Cardiac fibroblast (primary cell): ENCODE data around the gene RIMS4.

ENCODE experiments used
- DNase-seq, 2 donors: peaks; one replicate each; pipeline versions ENCODE4 v3.0.0 to v3.0.0-alpha.2; 2010; ENCODE audit warnings: low read depth in 2 of 2
- H3K4me3 ChIP-seq, 2 donors: replicated peaks in 1 of 2; 1 replicate in 1 of 2; 2 replicates in 1 of 2; pipeline ENCODE4 v1.5.1; 2011; ENCODE audit warnings: low read depth in 2 of 2, low read length in 2 of 2, mild to moderate bottlenecking in 2 of 2, moderate library complexity in 1 of 2
- CTCF ChIP-seq: IDR thresholded peaks from one replicate; pipeline ENCODE4 v1.5.1; 2011; ENCODE audit warnings: low read depth, mild to moderate bottlenecking, low read length, inconsistent platforms

Gene RIMS4

GRCh38 chr20:44807684-44808056 lies 2.7 kb downstream of the RIMS4 start:
- TF ChIP-seq CTCF: no peak
- no peak for DNase-seq

GRCh38 chr20:44807051-44807683 lies 3.2 kb downstream of the RIMS4 start:
- H3K4me3 ChIP-seq: no peak overlapping the region
- DNase-seq: no peak
- no peak for TF ChIP-seq CTCF

More at GRCh38 chr20:44807684-44808056, 2.7 kb downstream of the RIMS4 start:
- H3K4me3 ChIP-seq: no peak overlapping the region

GRCh38 chr20:44805979-44806620 lies 4.2 kb downstream of the RIMS4 start:
- H3K4me3 ChIP-seq: no peak overlapping the region
- no peak for TF ChIP-seq CTCF
- peak; percentile 12 to 89 for DNase-seq

- no peak for TF ChIP-seq CTCF
- no peak overlapping the region for H3K4me3 ChIP-seq
- no peak for DNase-seq
Measured at GRCh38 chr20:44805335-44805978, 4.9 kb downstream of the RIMS4 start.

GRCh38 chr20:44803383-44803941 lies 6.9 kb downstream of the RIMS4 start:
- peak in 1 of 2 donors; percentile 6 for DNase-seq
- TF ChIP-seq CTCF: no peak
- no peak overlapping the region for H3K4me3 ChIP-seq

- H3K4me3 ChIP-seq: no peak overlapping the region
- TF ChIP-seq CTCF: no peak
- no peak for DNase-seq
Measured at GRCh38 chr20:44802702-44803101, 7.6 kb downstream of the RIMS4 start.
